Fibroblast of skin of scalp (primary cell): ENCODE data around the gene ERC2.
"Not testable (repeated sequence)": the region's sequence is repeated elsewhere in the genome, so short reads cannot be mapped to it uniquely, and the experiment has no call there.

Source experiments
- DNase-seq: peaks from one replicate; pipeline ENCODE4 v3.0.0-alpha.2; 2013

The ERC2 gene

GRCh38 chr3:56055951-56056350, 412.3 kb downstream of the ERC2 start:
- DNase-seq, result no peak

- peak; percentile 21 for DNase-seq
Measured at GRCh38 chr3:56055546-56055945, 412.7 kb downstream of the ERC2 start.

DNA sequence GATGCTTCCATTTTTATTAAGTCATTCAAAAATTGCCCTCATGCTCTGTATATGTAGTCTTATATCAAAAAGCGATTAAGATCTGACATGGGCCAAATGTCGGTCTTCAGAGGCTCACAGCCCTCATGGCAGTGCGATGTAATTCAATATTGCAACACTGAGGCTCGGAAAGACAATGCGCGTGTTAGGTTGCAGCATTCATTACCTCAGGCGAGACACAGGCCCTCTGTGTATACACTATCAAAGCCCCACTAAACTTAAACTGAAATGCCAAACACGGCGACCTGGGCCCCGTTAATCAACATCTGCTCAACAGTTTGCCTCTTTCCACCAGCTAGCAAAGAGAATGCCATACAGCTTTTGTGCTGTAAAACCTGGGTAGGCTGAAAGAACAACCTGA, 413.4 kb downstream of the ERC2 start:
- DNase-seq, result no peak

- DNase-seq, result no peak
Measured at GRCh38 chr3:56053727-56054126, 414.5 kb downstream of the ERC2 start.

- DNase-seq, result no peak
Measured at GRCh38 chr3:56052188-56052587, 416.1 kb downstream of the ERC2 start.

DNA sequence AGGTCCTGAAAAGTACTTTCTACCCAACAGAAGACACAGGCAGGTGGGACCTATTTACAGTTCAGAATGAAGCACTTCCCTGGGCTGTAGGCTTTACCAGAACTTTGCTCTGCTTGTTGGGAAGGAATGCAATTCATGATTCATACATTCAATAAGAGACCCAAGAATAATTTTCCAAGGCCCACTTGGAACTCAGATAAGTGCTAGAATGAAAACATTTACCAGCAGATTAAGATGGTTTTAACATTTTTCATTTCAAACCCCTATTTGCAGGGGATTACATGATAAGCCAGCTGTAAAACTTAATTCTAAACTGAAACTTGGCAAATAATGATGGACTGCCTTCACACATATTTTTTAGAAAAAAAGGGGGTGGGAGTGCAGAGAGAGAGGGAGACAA, 417.2 kb downstream of the ERC2 start:
- DNase-seq, result no peak

- no peak for DNase-seq
Measured at GRCh38 chr3:56048946-56049345, 419.3 kb downstream of the ERC2 start.

GRCh38 chr3:56048331-56048730, 419.9 kb downstream of the ERC2 start:
- DNase-seq, result no peak

GRCh38 chr3:56042326-56042951, 425.8 kb downstream of the ERC2 start:
- DNase-seq, result peak; percentile 66

DNA sequence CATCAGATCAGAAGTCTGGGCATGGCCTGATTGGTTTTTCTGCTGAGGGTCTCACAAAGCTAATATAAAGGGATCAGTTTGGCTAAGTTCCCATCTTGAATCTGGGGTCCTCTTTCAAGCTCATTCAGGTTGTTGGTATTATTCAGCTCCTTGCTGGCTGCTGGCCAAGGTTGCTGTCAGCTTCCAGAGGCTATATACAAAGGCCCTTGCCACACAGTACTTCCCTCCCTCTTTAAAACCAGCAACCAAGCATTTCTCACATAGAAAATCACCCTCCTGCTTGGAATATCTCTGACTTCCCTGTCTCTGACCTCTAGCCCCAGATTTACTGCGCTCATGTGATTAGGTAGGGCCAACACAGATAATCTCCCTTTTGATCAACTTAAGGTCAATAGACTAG, 442.9 kb downstream of the ERC2 start:
- no peak for DNase-seq

DNA sequence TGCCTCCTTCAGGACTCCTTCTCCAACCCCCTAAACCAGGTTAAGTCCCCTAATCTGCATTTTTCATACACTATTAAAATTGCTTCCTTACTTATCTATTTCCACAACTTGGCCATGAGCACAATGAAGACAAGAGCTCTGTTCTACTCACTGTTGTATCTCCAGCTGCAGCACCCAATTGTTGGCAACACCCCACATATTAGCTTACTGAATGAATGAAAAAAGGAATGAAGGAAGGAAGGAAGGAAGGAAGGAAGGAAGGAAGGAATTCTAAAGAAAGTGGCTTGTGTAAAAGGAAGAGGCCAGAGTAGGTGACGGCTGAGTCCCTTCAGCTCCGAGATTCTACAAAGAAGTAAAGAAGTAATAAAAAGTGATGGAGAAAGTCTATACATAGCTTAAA, 444.7 kb downstream of the ERC2 start:
- no peak for DNase-seq

GRCh38 chr3:56022619-56023018, 445.6 kb downstream of the ERC2 start:
- no peak for DNase-seq

DNA sequence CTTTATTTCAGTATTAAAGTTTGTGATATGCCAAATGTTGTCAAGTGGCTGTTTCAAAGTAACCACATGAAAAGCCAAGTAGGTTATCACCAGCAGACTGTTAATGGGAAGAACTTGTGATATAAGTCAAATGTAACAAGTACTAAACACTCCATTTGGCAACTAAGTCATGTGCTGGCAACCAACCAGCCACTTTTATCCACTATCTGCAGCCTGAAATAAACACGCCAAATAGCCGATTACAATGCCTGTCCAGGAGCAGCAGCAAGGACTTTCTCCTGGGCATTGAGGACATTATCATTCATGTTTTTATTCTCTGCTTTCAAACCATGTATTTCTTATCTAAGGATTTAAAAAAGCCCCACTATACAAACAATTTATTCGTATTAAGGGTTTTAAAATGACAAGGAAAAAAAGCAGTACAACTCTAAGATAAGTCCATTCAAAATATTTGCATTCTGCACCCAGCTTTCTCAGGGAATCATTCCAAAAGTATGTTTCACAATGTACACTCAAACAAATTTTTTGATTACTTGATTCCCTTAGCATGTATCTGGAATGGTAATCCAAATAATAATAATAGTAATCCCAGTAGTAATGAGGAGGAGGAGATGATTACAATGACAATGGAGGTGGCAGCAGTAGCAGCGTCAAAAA, 448.6 kb downstream of the ERC2 start:
- no peak for DNase-seq

GRCh38 chr3:56015374-56015773, 452.9 kb downstream of the ERC2 start:
- DNase-seq, result not testable (repeated sequence)

GRCh38 chr3:56012721-56013120, 455.5 kb downstream of the ERC2 start:
- no peak for DNase-seq

DNA sequence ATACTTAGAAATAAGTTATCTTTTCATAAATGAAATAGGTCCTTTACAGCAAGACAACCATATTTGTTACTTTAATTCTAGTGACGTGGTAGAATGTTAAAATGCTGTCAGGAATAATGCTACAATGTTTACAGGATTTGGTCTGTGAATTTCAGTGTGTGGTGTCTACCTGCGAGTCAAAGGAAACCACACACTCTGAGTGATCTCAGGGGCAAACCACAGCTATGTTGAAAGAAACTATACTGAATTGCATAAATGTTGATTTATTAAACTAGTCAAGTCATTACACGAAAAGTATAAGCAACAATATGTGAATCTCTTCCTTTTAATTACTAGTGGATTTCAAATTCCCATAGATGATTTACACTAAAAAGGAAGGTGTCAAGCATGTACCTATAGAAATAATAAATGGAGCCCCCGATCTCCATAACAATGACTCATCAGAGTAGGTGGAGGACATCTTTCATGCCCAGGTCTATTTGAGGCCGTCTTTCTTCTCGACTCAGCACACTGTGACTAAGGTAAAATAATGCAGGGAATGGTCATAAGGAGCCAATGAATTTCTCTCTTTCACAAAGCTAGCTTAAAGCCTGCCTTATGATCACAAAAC, 463.0 kb downstream of the ERC2 start:
- no peak for DNase-seq

- peak; percentile 21 for DNase-seq
Measured at GRCh38 chr3:56003129-56003528, 465.1 kb downstream of the ERC2 start.

GRCh38 chr3:56001991-56002390, 466.3 kb downstream of the ERC2 start:
- no peak for DNase-seq

DNA sequence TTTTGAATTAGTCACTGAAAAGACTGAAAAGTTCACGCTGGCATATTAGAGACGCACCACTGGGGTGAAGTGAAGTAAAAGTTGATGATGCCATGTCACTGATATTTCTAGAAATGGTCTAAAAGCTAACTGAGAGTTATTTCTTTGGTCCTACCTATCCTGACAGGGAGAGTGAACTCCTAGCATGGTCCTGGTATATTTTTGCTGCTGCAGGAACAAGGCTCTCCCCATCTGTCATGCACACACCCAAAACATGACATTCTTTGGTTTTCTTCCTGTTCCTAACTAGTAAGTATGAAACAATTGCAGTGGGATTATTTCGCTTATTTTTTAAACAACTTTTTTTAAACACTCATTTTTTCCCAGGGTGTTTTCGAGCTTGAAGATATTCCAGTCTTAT, 466.7 kb downstream of the ERC2 start:
- no peak for DNase-seq

GRCh38 chr3:55989366-55989765, 478.9 kb downstream of the ERC2 start:
- DNase-seq, result no peak

GRCh38 chr3:55988905-55989304, 479.4 kb downstream of the ERC2 start:
- DNase-seq, result no peak

DNA sequence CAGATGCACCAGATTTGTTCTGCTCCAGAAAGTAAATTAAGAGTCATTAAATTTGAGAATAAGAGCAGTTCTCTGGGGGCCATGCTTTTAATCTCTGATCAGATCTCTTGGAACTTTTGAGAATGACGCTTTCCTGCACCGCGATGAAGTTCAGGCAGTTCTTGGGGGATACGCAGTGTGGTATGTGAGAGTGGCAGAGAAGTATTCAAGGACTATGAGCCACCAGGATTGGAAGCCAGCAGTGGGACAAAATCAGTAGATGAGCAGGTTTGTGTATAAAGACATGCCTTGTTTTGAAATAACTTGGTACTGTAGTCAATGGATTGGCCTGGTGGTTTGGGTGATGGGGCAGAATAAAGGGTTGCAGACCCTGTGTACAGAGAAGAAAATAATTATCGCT, 483.6 kb downstream of the ERC2 start:
- peak; percentile 29 for DNase-seq

DNA sequence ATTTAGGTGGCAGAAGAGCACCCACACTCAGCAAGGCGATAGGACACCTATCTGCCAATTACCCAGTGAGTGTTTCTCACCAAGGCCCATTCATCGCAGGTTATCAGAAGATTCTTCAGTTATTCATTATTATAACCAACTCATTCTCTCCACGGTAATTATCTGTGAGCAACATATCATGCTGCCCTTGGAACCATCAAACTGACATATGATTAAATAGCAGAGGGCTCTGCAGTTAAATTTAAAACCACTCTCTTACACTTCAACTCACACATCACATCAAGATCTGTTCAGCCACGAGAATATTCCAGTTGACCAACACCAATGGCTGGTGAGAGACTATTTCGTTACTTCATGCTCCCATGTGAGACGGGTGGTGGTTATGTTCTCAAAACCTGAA, 489.3 kb downstream of the ERC2 start:
- DNase-seq, result no peak

- DNase-seq, result no peak
Measured at GRCh38 chr3:55974421-55975165, 493.7 kb downstream of the ERC2 start.
